H1 (cell line): ENCODE data around the gene CALU. TPM values are rescaled to one million over a fixed set of nuclear protein-coding genes. Genes with fewer than 3 reads are reported as not detected.

Source experiments
- CTCF ChIA-PET: fragments of 300-600 bp; sonication (Branson Sonifier 250); formaldehyde crosslinking; loops from one replicate; lab custom pipeline; 2021; ENCODE audit not compliant: partially characterized antibody; lab: Charles Lee
- POLR2A ChIA-PET: fragments of 300-600 bp; sonication (Branson Sonifier 250); formaldehyde crosslinking; loops from one replicate; lab custom pipeline; 2021; ENCODE audit warnings: inconsistent platforms; ENCODE audit not compliant: partially characterized antibody; lab: Charles Lee
- DNase-seq, 2 experiments: peaks; one replicate each; pipeline versions ENCODE4 v3.0.0 to v3.0.0-alpha.2; 2010 to 2022; ENCODE audit warnings: low spot score in 2 of 2, low read depth in 1 of 2, mixed read lengths in 1 of 2
- FAIRE-seq: peaks from 2 replicates; lab custom pipeline; 2011; peaks lifted over from hg19 to GRCh38; lab: Jason Lieb, UNC
- H2AFZ ChIP-seq: 2 replicates; pipeline ENCODE4 v1.8.1; 2012; ENCODE audit warnings: low read length, inconsistent platforms
- H2AK5ac ChIP-seq: 2 replicates; pipeline ENCODE4 v1.6.1; 2013; ENCODE audit warnings: low read depth, low read length
- H2BK120ac ChIP-seq: replicated peaks from 2 replicates; pipeline ENCODE3; 2013; ENCODE audit warnings: low read depth, low read length, inconsistent platforms
- H2BK12ac ChIP-seq: 2 replicates; pipeline ENCODE4 v1.6.1; 2013; ENCODE audit warnings: low read depth, low read length
- H2BK15ac ChIP-seq: 2 replicates; pipeline ENCODE4 v1.6.1; 2013; ENCODE audit warnings: low read length
- H2BK20ac ChIP-seq: 2 replicates; pipeline ENCODE4 v1.6.1; 2013; ENCODE audit warnings: low read length
- H2BK5ac ChIP-seq: 2 replicates; pipeline ENCODE4 v1.6.1; 2013; ENCODE audit warnings: low read depth, low read length
- H3K14ac ChIP-seq: 2 replicates; pipeline ENCODE4 v1.6.1; 2013; ENCODE audit warnings: inconsistent platforms; ENCODE audit not compliant: insufficient read length
- H3K18ac ChIP-seq: 2 replicates; pipeline ENCODE4 v1.6.1; 2013; ENCODE audit warnings: low read length; ENCODE audit errors: extremely low read depth
- H3K23ac ChIP-seq: 2 replicates; pipeline ENCODE4 v1.6.1; 2013; ENCODE audit warnings: inconsistent platforms; ENCODE audit not compliant: insufficient read length
- H3K23me2 ChIP-seq: 2 replicates; pipeline ENCODE4 v1.6.1; 2013; ENCODE audit warnings: low read depth, low read length
- H3K27ac ChIP-seq: 2 replicates; pipeline ENCODE4 v1.6.1; 2011; ENCODE audit warnings: low read depth, low read length, inconsistent platforms
- H3K27me3 ChIP-seq, 4 experiments: replicated peaks in 1 of 4; 1 replicate in 1 of 4; 2 replicates in 3 of 4; pipeline versions ENCODE4 v1.6.1 to v1.8.1; 2011 to 2013; ENCODE audit warnings: low read length in 3 of 4, mild to moderate bottlenecking in 3 of 4, inconsistent platforms in 2 of 4, mixed read lengths in 2 of 4, moderate library complexity in 1 of 4; ENCODE audit not compliant: control insufficient read depth in 3 of 4, insufficient read depth in 3 of 4; ENCODE audit errors: extremely low read depth in 1 of 4
- H3K36me3 ChIP-seq, 4 experiments: 2 replicates each; pipeline versions ENCODE4 v1.6.1 to v1.8.1; 2011 to 2013; ENCODE audit warnings: mild to moderate bottlenecking in 4 of 4, low read length in 3 of 4, moderate library complexity in 2 of 4, control low read depth in 1 of 4, inconsistent platforms in 1 of 4; ENCODE audit not compliant: insufficient read depth in 4 of 4, control insufficient read depth in 2 of 4
- H3K4ac ChIP-seq: replicated peaks from 2 replicates; pipeline ENCODE3; 2013; ENCODE audit warnings: low read length, low read depth, mixed read lengths, inconsistent platforms; ENCODE audit not compliant: insufficient read length
- H3K4me1 ChIP-seq, 4 experiments: replicated peaks in 1 of 4; 1 replicate in 1 of 4; 2 replicates in 3 of 4; pipeline versions ENCODE4 v1.6.1 to v1.8.1; 2011 to 2013; ENCODE audit warnings: low read length in 3 of 4, inconsistent platforms in 2 of 4, mixed read lengths in 1 of 4; ENCODE audit not compliant: insufficient read depth in 4 of 4, control insufficient read depth in 3 of 4
- H3K4me2 ChIP-seq, 2 experiments: 2 replicates each; pipeline versions ENCODE4 v1.6.1 to v1.8.1; 2011 to 2013; ENCODE audit warnings: low read depth in 2 of 2, low read length in 2 of 2, control low read depth in 1 of 2, inconsistent platforms in 1 of 2, mild to moderate bottlenecking in 1 of 2; ENCODE audit not compliant: insufficient read depth in 1 of 2
- H3K4me3 ChIP-seq, 4 experiments: fragments of 200-600, 300-600 bp in 1 of 4; sonication (generic), shearing (Covaris generic), sonication (Bioruptor Twin) in 1 of 4; 2 replicates each; pipeline versions ENCODE4 v1.5.1 to v1.8.1; 2011 to 2016; ENCODE audit warnings: low read length in 4 of 4, low read depth in 3 of 4, control low read depth in 2 of 4, inconsistent platforms in 2 of 4, mild to moderate bottlenecking in 2 of 4, mixed read lengths in 1 of 4, moderate library complexity in 1 of 4; ENCODE audit not compliant: insufficient read depth in 2 of 4; ENCODE audit errors: extremely low read depth in 1 of 4
- H3K56ac ChIP-seq: replicated peaks from 2 replicates; pipeline ENCODE3; 2013; ENCODE audit warnings: low read depth, mild to moderate bottlenecking, mixed read lengths, low read length, inconsistent platforms; ENCODE audit not compliant: insufficient read length
- H3K79me1 ChIP-seq: 2 replicates; pipeline ENCODE4 v1.6.1; 2013; ENCODE audit warnings: low read depth, low read length, control low read depth
- H3K79me2 ChIP-seq, 2 experiments: 2 replicates each; pipeline versions ENCODE4 v1.6.1 to v1.8.1; 2012 to 2013; ENCODE audit warnings: low read length in 2 of 2, mild to moderate bottlenecking in 2 of 2, inconsistent platforms in 1 of 2; ENCODE audit not compliant: insufficient read depth in 2 of 2, control insufficient read depth in 1 of 2
- H3K9ac ChIP-seq, 4 experiments: replicated peaks in 1 of 4; 1 replicate in 1 of 4; 2 replicates in 3 of 4; pipeline versions ENCODE4 v1.6.1 to v1.8.1; 2011 to 2013; ENCODE audit warnings: low read depth in 3 of 4, low read length in 3 of 4, control low read depth in 2 of 4, mild to moderate bottlenecking in 2 of 4, moderate library complexity in 2 of 4, inconsistent platforms in 1 of 4; ENCODE audit errors: extremely low read depth in 1 of 4
- H3K9me3 ChIP-seq, 2 experiments: 2 replicates each; pipeline versions ENCODE4 v1.6.1 to v1.8.1; 2012 to 2013; ENCODE audit warnings: mild to moderate bottlenecking in 2 of 2, moderate library complexity in 2 of 2, control low read depth in 1 of 2, inconsistent platforms in 1 of 2, low read depth in 1 of 2, low read length in 1 of 2, mixed read lengths in 1 of 2; ENCODE audit not compliant: insufficient read depth in 2 of 2
- H4K20me1 ChIP-seq, 2 experiments: replicated peaks in 1 of 2; 2 replicates each; pipeline versions ENCODE3 to v1.8.1; 2011 to 2013; ENCODE audit warnings: inconsistent platforms in 2 of 2, low read length in 2 of 2, mild to moderate bottlenecking in 1 of 2; ENCODE audit not compliant: insufficient read depth in 2 of 2, control insufficient read depth in 1 of 2
- H4K5ac ChIP-seq: 2 replicates; pipeline ENCODE4 v1.6.1; 2013; ENCODE audit warnings: low read length, low read depth, mixed read lengths, inconsistent platforms; ENCODE audit not compliant: insufficient read length
- H4K8ac ChIP-seq: 2 replicates; pipeline ENCODE4 v1.8.0; 2013; ENCODE audit warnings: mild to moderate bottlenecking, moderate library complexity, low read length, inconsistent platforms; ENCODE audit not compliant: insufficient read depth; ENCODE audit errors: extremely low read depth
- H4K91ac ChIP-seq: replicated peaks from 2 replicates; pipeline ENCODE3; 2013; ENCODE audit warnings: low read length, mixed read lengths, inconsistent platforms; ENCODE audit not compliant: insufficient read length
- CTBP2 ChIP-seq: IDR thresholded peaks from 2 replicates; pipeline ENCODE4 v1.7.0; 2011; ENCODE audit warnings: borderline replicate concordance, mild to moderate bottlenecking, moderate library complexity, mixed read lengths, low read length; ENCODE audit not compliant: insufficient read depth, insufficient read length
- MAFK ChIP-seq: IDR thresholded peaks from 2 replicates; pipeline ENCODE4 v1.6.1; 2012; ENCODE audit warnings: low read depth, mild to moderate bottlenecking, improper control_type of control experiment, low read length
- RXRA ChIP-seq: IDR thresholded peaks from 2 replicates; pipeline ENCODE4 v1.6.1; 2011; ENCODE audit warnings: low read depth, mild to moderate bottlenecking, low read length, moderate library complexity; ENCODE audit not compliant: insufficient read depth
- SP4 ChIP-seq: IDR thresholded peaks from 2 replicates; pipeline ENCODE4 v1.6.1; 2012; ENCODE audit warnings: low read length, inconsistent platforms
- SRF ChIP-seq: IDR thresholded peaks from 2 replicates; pipeline ENCODE4 v1.6.1; 2011; ENCODE audit warnings: mild to moderate bottlenecking, low read depth, low read length, moderate library complexity
- WGBS, 2 experiments: shearing (Covaris generic) in 1 of 2; methylation state at CpG; one replicate each; pipeline versions ENCODE4 v1.1.6 to v1.1.7; 2013 to 2015; ENCODE audit warnings: low lambda C conversion rate in 2 of 2, mixed read lengths in 2 of 2, inconsistent platforms in 1 of 2, low coverage in 1 of 2, missing lambda C conversion rate in 1 of 2; ENCODE audit not compliant: insufficient replicate concordance in 2 of 2, insufficient coverage in 1 of 2, insufficient read length in 1 of 2; ENCODE audit errors: extremely low coverage in 1 of 2, missing lambda C conversion rate in 1 of 2; 5-methylcytosine and 5-hydroxymethylcytosine counted together
- polyA plus RNA-seq, 7 experiments: library from polyadenylated mRNA; depleted of rRNA in 3 of 7; stranded (reverse) in 5 of 7; unstranded in 2 of 7; fragments of >200 nt in 5 of 7; fragments of 200-250 nt in 2 of 7; gene quantifications; 1 replicate in 5 of 7; 2 replicates in 1 of 7; 4 replicates in 1 of 7; pipeline versions ENCODE4 v1.2.1 to v1.2.3, GENCODE V29; 2011 to 2013; ENCODE audit warnings: missing spikeins in 2 of 7, mixed read lengths in 2 of 7
- total RNA-seq: library from RNA; stranded (reverse); fragmentation: NEBNext Ultra II Directional; extraction: Animal tissue kit (Norgen Biotek cat#: 25700); gene quantifications from 2 replicates; pipeline ENCODE4 v1.2.1, GENCODE V29; 2021
- TF ChIP-seq, protein P1 (sequence below), 3 experiments: IDR thresholded peaks; 1 replicate in 2 of 3; 2 replicates in 1 of 3; pipeline versions ENCODE4 v1.5.1 to v1.6.1; 2011; ENCODE audit warnings: low read length in 3 of 3, mild to moderate bottlenecking in 3 of 3, inconsistent platforms in 2 of 3, low read depth in 1 of 3, moderate library complexity in 1 of 3; ENCODE audit not compliant: insufficient read depth in 1 of 3; ENCODE audit errors: control extremely low read depth in 1 of 3
- TF ChIP-seq, protein P2 (sequence below): IDR thresholded peaks from 2 replicates; pipeline ENCODE4 v1.6.1; 2012; ENCODE audit warnings: inconsistent platforms

CALU gene
- total and polyA plus RNA-seq, 2 of the 8 experiments (the other 6 are each of a cell fraction or from before 2014, with no cell fraction given) = 67.2 to 170 TPM

DNA sequence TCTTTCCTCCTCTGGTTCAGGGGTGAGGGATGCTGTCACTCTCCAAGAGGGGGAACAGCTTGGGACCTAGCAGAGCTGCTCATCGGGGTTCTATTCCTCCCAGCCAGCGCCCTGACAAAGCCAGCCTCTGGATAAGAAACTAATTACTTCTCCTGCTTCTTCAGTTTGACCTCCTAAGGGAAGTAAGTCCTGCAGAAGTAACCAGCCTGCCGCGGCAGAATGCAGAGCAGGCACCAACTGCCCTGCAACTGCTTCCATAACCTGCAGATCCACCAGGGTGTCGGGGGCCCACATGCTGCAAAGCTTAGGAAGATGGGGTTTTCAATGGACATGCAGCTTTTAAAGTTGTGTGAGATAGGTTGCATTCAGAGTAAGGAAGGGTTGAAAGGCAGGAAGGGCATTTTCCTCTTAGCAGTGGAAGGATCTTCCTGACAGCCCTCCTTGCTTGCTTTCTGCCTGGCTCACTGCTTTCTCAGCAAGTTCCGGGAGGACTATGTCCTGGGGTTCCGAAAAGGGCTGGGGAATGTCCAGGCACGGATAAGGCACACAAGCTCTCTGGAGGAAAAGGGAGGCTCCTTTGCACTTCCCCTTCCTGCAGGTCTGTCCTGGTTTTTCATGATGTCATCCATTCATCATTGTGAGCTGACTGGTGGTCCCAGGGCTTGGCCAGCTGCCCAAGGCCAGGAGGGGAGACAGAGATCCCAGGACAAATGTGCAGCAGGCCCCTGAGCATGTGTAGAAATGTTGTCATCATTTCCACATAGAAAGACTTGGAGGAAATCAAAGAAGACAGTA, 24.3 kb upstream of the CALU start:
- CTCF ChIA-PET = no interaction called here
- Histone ChIP-seq H3K4ac (no peak overlapping the region), H3K9ac (no peak overlapping the region), H2BK12ac (no peak overlapping the region), H2AK5ac (no peak overlapping the region), H3K14ac (no peak overlapping the region), H4K5ac (no peak overlapping the region), H2BK120ac (no peak overlapping the region), H4K91ac (no peak overlapping the region), H3K27me3 (no peaks in the 10 kb centered on the region), H2AFZ (no peak overlapping the region), H3K79me1 (no peaks in the 10 kb centered on the region), H3K4me2 (no peak overlapping the region), H2BK5ac (no peak overlapping the region), H3K79me2 (no peaks in the 10 kb centered on the region), H3K9me3 (no peaks in the 10 kb centered on the region), H4K20me1 (no peaks in the 10 kb centered on the region), H2BK20ac (no peak overlapping the region), H3K18ac (no peak overlapping the region), H3K4me1 (no peaks in the 10 kb centered on the region), H4K8ac (no peak overlapping the region), H3K56ac (no peak overlapping the region), H3K23ac (no peak overlapping the region), H3K23me2 (no peaks in the 10 kb centered on the region), H2BK15ac (no peak overlapping the region), H3K4me3 (no peak overlapping the region), H3K36me3 (peaks cover 0 to 3% (median 0%) of the 10 kb centered on the region in 4 experiments; a peak in 1 of 8 replicates), H3K27ac (no peak overlapping the region)
- no peak for DNase-seq
- TF ChIP-seq, protein P1, sequence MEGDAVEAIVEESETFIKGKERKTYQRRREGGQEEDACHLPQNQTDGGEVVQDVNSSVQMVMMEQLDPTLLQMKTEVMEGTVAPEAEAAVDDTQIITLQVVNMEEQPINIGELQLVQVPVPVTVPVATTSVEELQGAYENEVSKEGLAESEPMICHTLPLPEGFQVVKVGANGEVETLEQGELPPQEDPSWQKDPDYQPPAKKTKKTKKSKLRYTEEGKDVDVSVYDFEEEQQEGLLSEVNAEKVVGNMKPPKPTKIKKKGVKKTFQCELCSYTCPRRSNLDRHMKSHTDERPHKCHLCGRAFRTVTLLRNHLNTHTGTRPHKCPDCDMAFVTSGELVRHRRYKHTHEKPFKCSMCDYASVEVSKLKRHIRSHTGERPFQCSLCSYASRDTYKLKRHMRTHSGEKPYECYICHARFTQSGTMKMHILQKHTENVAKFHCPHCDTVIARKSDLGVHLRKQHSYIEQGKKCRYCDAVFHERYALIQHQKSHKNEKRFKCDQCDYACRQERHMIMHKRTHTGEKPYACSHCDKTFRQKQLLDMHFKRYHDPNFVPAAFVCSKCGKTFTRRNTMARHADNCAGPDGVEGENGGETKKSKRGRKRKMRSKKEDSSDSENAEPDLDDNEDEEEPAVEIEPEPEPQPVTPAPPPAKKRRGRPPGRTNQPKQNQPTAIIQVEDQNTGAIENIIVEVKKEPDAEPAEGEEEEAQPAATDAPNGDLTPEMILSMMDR (IDR thresholded peaks at IDR 0.05; ENCODE audit: control extremely low read depth in 1 of 3, insufficient read depth in 1 of 3, low read depth in 1 of 3, low read length in 3 of 3) = no peak
- TF ChIP-seq, protein P2, sequence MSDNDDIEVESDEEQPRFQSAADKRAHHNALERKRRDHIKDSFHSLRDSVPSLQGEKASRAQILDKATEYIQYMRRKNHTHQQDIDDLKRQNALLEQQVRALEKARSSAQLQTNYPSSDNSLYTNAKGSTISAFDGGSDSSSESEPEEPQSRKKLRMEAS = no peak
- TF ChIP-seq RXRA (no peak), CTBP2 (no peak), SP4 (no peak), SRF (no peak), MAFK (no peak)
- FAIRE-seq = no peak
- WGBS, 2 experiments = 96% methylated on average over 8 of the region's 8 CpGs; no CpG with 5 or more reads in 1 of the 2 experiments
- POLR2A ChIA-PET = interaction anchor here (0.7 to 1.6 kb wide), 4 partner anchors 12 to 24 kb away, joined by 3 to 5 read pairs (median 4); partner anchors contain the start of gene CALU
